Hepatocyte (in vitro differentiated cells): Measurements from ENCODE around the gene ADGRD1.

Experiments used
- CTCF ChIP-seq: fragments of 200-600 bp; sonication (generic); IDR thresholded peaks from 2 replicates; pipeline ENCODE4 v1.5.1; 2016; ENCODE audit warnings: antibody characterized with exemption, mild to moderate bottlenecking; ENCODE audit not compliant: poor library complexity
- EZH2 ChIP-seq: fragments of 200-600 bp; sonication (generic); IDR thresholded peaks from 2 replicates; pipeline ENCODE4 v1.6.1; 2016; ENCODE audit warnings: antibody characterized with exemption, mild to moderate bottlenecking, borderline replicate concordance

- TF ChIP-seq CTCF (no peak), EZH2 (no peak)
These were observed 167.1 kb downstream of the ADGRD1 start for GRCh38 chr12:131120831-131121271.
